ENCODE data around the gene NBEAL2. TPM values are rescaled to one million over a fixed set of nuclear protein-coding genes. Genes with fewer than 3 reads are reported as not detected.

The NBEAL2 gene
- total and polyA plus RNA-seq, 3 donors from 2014 or later, result 16.2 to 44.8 (median 40.2) TPM

- Histone ChIP-seq H3K4me1 (no peaks in the 10 kb centered on the region), H3K4me3 (no peak overlapping the region), H3K9me3 (no peaks in the 10 kb centered on the region), H3K36me3 (ENCODE audit: low read depth, missing control alignments) (no peaks in the 10 kb centered on the region), H3K27ac (no peak overlapping the region), H3K27me3 (no peaks in the 10 kb centered on the region)
- 90 to 100% methylated on average over 2 to 3 of the region's 3 CpGs for WGBS, 2 donors
- TF ChIP-seq, protein P1, sequence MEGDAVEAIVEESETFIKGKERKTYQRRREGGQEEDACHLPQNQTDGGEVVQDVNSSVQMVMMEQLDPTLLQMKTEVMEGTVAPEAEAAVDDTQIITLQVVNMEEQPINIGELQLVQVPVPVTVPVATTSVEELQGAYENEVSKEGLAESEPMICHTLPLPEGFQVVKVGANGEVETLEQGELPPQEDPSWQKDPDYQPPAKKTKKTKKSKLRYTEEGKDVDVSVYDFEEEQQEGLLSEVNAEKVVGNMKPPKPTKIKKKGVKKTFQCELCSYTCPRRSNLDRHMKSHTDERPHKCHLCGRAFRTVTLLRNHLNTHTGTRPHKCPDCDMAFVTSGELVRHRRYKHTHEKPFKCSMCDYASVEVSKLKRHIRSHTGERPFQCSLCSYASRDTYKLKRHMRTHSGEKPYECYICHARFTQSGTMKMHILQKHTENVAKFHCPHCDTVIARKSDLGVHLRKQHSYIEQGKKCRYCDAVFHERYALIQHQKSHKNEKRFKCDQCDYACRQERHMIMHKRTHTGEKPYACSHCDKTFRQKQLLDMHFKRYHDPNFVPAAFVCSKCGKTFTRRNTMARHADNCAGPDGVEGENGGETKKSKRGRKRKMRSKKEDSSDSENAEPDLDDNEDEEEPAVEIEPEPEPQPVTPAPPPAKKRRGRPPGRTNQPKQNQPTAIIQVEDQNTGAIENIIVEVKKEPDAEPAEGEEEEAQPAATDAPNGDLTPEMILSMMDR (IDR thresholded peaks at IDR 0.05), result no peak
- no peak for TF ChIP-seq POLR2A (IDR thresholded peaks at IDR 0.05)
- intact Hi-C loops (cut with DNase I; ENCODE audit: low total_unique reads), result no loop called here
- DNase-seq, result no peak
Observed at GRCh38 chr3:46986782-46987310, 7.4 kb downstream of the NBEAL2 start.

DNA sequence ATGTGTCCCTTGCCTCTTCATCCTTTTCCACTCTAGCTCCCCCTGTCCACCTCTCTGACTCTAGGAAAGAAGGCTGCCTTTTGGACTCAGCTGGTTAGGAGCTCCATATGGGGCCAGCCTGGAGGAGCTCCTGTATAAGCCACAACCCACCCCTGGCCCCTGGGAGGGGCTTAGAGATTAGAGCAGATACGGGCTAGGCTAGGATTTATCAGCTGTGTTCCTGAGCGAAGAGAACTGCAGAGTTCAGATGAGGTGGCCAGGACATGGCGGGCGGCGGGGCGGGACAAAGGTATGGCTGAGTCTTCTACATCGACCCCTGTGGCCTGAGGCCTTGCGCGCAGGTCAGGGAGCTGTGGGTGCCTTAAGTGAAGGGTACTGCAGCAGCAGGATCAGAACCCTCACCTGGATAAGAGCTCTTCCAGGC is 7.9 kb downstream of the NBEAL2 start:
- Histone ChIP-seq H3K4me3 (no peak overlapping the region), H3K27ac (no peak overlapping the region), H3K4me1 (no peaks in the 10 kb centered on the region), H3K9me3 (no peaks in the 10 kb centered on the region), H3K27me3 (no peaks in the 10 kb centered on the region), H3K36me3 (ENCODE audit: low read depth, missing control alignments) (no peaks in the 10 kb centered on the region)
- no peak for DNase-seq
- 89 to 93% methylated on average over 9 of the region's 9 CpGs for WGBS, 2 donors
- intact Hi-C loops (cut with DNase I; ENCODE audit: low total_unique reads), result no loop called here
- TF ChIP-seq POLR2A (IDR thresholded peaks at IDR 0.05), result no peak
- TF ChIP-seq, protein P1 (IDR thresholded peaks at IDR 0.05), result no peak

GRCh38 chr3:46987743-46988401 is 8.4 kb downstream of the NBEAL2 start:
- no peak overlapping the region for H3K27ac ChIP-seq
- intact Hi-C loops (cut with DNase I; ENCODE audit: low total_unique reads), result no loop called here
- no peak for TF ChIP-seq POLR2A (IDR thresholded peaks at IDR 0.05)
- TF ChIP-seq, protein P1 (IDR thresholded peaks at IDR 0.05), result no peak

DNA sequence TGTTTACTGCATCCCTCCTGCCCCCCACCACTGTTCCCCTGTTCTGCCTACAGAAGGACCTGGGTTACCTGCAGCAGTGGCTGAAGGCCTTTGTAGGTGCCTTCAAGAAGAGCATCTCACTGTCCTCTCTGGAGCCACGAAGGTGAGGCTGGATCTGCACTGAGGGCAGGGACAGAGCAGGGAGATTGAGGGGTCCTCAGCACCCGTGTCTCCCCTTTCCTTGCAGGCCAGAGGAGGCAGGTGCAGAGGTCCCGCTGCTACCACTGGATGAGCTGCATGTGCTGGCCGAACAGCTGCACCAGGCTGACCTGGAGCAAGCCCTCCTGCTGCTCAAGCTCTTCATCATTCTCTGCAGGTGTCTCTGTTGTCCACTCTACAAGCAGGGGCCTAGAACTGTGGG is 9.2 kb downstream of the NBEAL2 start:
- Histone ChIP-seq H3K36me3 (ENCODE audit: low read depth, missing control alignments) (no peaks in the 10 kb centered on the region), H3K4me1 (no peaks in the 10 kb centered on the region), H3K9me3 (no peaks in the 10 kb centered on the region), H3K4me3 (no peak overlapping the region), H3K27me3 (no peaks in the 10 kb centered on the region), H3K27ac (no peak overlapping the region)
- intact Hi-C loops (cut with DNase I; ENCODE audit: low total_unique reads), result no loop called here
- TF ChIP-seq, protein P1 (IDR thresholded peaks at IDR 0.05), result no peak
- TF ChIP-seq POLR2A (IDR thresholded peaks at IDR 0.05), result no peak
- DNase-seq, result no peak
- 87 to 89% methylated on average over 4 of the region's 4 CpGs for WGBS, 2 donors

More at GRCh38 chr3:46987743-46988401, 8.4 kb downstream of the NBEAL2 start:
- Histone ChIP-seq H3K36me3 (ENCODE audit: low read depth, missing control alignments) (no peaks in the 10 kb centered on the region), H3K4me3 (no peak overlapping the region), H3K27me3 (no peaks in the 10 kb centered on the region), H3K9me3 (no peaks in the 10 kb centered on the region), H3K4me1 (no peaks in the 10 kb centered on the region)
- DNase-seq, result no peak
- 70 to 85% methylated on average over 14 to 16 of the region's 16 CpGs for WGBS, 2 donors

All from testis (tissue), 3 donors.